GM19455 (cell line): ENCODE measurements around the gene SPACDR.
"Not testable (repeated sequence)": the region's sequence is repeated elsewhere in the genome, so short reads cannot be mapped to it uniquely, and the experiment has no call there.

Experiments used
- ATAC-seq: cut with Tn5 transposase; IDR thresholded peaks from one replicate; pipeline ENCODE4 v1.9.1; 2021; ENCODE audit not compliant: unreplicated experiment

SPACDR gene, protein sequence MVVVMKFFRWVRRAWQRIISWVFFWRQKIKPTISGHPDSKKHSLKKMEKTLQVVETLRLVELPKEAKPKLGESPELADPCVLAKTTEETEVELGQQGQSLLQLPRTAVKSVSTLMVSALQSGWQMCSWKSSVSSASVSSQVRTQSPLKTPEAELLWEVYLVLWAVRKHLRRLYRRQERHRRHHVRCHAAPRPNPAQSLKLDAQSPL

DNA sequence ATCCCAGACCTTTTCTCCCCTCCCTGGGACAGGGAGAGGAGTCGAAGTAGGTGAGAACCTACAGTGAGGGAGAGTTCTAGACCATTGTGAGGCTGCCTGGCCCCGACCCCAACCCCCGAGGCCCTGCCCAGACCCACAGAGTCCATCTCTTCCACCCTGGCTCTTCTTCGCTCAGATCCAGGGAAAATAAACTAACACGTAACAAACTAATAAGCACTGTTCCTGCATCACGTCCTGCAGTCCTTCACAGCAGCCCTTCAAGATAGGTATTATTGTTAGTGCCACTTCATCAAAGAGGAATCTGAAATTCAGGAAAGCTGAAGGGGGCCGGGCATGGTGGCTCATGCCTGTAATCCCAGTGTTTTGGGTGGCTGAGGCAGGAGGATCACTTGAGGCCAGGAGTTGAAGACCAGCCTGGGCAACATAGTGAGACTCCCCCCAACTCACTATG is at the start of gene SPACDR:
TSS of gene SPACDR (minus strand) at position 51 of the 451 bp plus-strand sequence. CDS start 235 bp downstream, outside the sequence.
- ATAC-seq: no peak

DNA sequence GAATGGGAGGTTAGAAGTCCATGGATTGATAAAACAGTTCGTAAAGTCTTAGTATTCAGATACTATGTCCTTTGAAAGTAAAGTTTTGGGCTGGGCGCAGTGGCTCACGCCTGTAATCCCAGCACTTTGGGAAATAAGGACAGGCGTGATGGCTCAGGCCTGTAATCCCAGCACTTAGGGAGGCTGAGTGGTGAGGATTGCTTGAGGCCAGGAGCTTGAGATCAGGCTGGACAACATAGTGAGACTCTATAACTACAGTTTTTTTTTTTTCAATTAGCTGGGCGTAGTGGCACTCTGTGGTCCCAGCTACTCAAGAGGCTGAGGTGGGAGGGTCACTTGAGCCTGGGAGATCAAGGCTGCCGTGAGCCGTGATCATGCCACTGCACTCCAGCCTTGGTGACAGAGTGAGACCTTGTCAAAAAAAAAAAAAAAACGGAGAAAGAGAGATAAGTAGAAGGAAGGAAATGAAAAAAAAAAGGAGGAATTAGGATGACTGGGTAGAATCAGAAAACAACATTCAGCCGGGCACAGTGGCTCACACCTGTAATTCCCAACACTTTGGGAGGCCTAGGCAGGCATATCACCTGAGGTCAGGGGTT is 49.3 kb upstream of the SPACDR start:
- ATAC-seq: no peak

DNA sequence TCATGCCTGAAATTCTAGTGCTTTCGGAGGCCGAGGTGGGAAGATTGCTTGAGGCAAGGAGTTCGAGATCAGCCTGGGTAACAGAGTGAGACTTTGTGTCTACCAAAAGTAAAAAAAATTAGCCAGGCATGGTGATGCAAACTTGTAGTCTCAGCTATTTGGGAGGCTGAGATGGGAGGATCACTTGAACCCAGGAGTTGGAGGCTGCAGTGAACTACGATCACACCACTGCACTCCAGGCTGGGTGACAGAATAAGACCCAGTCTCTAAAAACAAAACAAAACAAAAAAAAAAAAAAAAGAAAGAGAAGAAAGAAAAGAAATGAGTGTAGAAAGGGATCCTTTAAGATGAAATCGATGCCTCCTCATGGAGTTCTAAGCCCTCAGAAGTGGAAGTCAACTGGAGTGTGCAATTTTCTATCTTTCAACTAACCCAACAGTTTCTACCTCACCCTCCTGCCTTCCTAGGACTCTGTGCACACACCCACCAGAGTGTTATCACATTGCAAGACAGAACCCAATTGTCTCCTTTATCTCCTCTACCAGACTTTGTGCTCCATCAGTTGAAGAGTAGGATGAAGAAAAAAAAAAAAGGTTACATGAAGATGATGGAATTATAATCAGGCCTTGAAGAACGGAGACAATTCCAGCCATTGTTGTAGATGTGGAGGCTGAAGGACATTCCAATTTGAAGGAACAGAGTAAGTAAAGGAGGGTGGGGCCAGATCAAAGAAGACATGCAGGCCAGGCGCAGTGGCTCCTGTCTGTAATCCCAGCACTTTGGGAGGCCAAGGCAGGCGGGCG is 46.6 kb upstream of the SPACDR start:
- no peak for ATAC-seq

DNA sequence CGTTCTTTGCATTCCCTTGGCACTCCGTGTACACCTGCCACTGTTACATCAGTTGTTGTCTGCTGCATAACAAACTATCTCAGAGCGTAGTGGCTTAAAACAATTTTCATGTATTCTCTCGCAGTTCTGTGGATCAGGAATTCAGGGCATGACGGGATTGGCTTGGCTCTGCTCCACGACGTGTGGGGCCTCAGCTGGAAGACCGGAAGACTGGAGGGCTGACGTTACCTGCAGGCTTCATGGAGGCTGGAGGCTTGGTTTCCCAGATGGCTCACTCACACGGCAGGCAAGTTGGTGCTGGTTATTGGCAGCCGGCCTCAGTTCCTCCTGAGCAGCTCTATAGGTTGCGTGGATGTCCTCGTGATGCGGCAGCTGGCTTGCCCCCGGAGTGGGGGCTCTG is 45.2 kb upstream of the SPACDR start:
- no peak for ATAC-seq

DNA sequence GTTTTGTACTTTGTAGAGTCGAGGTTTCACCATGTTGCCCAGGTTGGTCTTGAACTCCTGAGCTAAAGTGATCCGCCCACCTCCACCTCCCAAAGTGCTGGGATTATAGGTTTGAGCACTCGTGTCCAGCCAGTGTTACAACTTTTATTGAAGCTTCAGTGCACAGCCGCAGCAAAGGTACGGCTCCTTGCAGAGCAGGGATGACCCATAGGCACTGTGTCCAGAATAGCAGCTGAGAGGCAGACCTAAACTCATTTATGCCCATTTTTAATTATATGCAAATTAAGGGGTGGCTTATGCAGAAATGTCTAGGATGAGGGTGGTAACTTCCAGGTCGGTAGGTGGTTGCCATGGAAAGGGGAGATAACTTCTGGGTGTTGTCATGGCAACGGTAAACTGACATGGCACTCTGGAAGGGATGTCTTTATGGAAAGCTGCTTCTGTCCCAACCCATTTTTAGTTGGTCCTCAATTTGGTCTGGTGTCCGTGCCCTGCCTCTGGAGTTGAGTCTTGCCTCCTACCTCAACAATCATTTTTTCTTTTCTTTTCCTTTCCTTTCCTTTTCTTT is 42.4 kb upstream of the SPACDR start:
- no peak for ATAC-seq

DNA sequence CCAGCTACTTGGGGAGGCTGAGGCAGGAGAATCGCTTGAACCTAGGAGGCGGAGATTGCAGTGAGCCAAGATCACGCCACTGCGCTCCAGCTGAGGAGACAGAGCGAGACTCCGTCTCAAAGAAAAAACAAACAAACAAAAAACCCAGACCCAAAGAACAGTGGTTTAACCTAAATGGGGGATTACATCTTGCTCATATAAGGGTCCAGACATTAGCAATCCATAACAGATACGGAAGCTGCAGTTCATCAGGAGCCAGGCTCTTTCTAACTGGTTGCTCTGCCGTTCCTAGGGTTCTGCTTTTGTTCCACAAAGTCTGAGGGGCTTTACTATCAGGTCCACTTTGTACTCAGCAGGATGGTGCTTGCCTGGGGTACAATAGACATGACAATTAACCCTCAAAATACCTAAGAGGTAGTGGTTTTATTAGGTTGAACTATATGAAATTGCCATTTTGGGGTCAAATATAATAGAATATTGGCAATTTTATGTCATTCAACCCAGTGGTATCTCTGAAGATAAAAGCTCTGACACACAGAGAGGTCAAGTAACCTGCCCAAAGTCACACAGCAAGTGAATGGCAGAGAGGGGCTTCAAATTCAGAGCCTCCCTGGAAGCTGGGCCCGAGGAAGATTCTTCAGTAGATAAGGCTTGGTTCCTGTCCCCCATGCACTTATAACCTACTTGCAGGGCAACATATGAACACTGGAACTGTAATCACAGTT is 41.0 kb upstream of the SPACDR start:
- ATAC-seq: no peak

DNA sequence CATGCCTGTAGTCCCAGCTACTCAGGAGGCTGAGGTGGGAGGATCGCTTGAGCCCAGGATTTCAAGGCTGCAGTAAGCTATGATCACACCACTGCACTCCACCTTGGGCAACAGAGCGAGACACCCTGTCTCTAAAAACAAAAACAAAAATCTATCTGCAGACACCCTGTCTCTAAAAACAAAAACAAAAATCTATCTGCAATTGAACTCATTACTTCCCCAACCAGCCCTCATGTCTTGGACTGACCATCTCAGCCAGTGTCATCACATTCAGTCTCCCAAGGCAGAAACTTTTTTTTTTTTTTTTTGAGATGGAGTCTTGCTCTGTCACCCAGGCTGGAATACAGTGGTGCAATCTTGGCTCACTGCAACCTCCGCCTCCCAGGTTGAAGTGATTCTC is 40.0 kb upstream of the SPACDR start:
- ATAC-seq: not testable (repeated sequence)

DNA sequence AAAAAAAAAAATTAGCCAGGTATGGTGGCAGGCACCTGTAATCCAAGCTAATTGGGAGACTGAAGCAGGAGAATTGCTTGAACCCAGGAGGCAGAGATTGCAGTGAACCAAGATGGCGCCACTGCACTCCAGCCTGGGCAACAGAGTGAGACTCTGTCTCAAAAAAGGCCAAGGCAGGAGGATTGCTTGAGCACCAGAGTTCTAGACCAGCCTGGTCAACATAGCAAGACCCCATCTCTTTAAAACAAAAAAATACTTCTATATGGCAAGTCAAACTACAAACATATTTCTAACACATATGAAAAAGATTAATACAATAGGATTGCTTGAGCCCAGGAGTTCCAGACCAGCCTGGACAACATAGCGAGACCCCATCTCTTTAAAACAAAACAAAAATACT is 36.7 kb upstream of the SPACDR start:
- not testable (repeated sequence) for ATAC-seq

DNA sequence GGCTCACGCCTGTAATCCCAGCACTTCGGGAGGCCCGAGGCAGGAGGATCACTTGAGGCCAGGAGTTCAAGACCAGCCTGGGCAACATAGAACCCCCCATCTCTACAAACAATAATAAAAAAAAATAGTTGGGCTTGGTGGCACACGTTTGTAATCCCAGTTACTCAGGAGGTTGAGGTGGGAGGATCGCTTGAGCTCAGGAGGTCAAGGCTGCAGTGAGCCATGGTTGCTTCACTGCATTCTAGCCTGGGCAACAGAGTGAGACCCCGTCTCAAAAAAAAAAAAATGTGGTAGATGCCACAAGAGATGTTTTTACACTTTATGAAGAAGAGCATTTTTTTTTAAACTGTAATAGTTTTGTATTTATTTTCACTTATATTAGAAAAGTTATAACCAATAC is 32.4 kb upstream of the SPACDR start:
- no peak for ATAC-seq

DNA sequence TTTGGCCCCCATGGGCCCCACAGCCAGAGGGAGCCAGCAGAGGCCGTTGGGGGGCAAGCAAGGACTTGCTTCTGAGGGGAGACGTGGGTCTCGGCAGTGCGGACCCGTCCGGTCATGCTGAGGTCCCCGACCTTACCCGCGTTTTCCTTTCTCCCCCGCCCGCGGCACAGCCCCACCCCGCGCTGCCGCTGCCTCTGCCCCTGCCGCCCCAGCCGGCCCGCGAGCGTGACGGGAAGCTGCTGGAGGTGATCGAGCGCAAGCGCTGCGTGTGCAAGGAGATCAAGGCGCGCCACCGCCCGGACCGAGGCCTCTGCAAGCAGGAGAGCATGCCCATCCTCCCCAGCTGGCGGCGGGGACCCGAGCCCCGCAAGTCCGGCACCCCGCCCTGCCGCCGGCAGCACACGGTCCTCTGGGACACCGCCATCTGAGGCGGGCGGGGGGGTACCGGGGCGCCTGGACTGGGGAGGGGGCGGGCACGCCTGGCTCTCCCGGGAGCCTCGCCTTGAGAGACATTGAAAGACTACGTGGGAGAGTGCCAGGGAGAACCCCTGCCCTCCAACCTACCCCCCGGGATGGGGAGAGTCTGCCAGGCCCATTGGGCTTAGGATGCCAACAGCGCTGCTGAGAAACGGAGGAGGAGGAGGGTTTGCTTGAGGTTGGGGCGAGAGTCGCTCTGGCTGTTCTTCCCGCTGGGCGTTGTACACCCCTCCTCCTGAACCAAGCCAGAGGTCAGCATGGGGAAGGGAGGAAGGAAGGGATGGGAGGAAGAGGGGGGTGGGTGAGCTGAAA is 29.6 kb upstream of the SPACDR start:
- ATAC-seq: no peak

DNA sequence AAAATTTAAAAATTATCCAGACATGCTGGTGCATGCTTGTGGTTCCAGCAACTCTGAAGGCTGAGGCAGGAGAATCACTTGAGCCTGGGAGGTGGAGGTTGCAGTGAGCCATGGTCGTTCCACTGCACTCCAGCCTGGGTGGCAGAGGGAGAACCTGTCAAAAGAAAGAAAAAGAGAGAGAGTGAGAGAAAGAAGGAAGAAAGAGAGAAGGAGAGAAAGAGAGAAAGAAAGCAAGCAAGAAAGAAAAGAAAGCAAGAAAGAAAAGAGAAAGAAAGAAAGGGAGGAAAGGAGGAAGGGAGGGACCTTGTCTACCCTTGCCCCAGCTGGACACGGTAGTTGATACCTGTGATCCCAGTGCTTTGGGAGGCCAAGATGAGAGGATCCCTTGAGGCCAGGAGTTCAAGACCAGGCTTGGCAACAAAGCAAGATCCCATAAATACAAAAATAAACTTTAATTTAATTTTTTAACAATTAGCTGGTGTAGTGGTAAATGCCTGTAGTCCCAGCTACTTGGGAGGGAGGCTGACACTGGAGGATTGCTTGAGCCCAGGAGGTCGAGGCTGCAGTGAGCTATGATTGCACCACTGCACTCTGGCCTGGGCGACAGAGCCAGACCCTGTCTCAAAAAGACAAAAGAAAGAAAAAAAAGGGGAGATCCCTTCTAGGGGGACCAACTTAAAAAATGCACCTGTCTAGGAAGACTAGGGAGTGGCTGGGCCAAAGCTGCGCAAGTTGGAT is 28.8 kb upstream of the SPACDR start:
- no peak for ATAC-seq

DNA sequence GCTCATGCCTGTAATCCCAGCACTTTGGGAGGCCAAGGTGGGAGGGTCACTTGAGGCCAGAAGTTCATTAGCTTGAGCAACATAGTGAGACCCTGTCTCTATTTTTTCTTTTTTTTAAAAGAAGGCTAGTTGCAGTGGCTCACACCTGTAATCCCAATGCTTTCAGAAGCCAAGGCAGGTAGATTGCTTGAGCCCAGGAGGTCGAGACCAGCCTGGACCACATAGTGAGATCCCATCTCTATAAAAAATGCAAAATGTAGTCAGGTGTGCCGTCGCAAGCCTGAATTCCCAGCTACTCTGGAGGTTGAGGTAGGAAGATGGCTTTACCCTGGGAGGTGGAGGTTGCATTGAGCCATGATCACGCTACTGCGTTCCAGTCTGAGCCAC is 27.1 kb upstream of the SPACDR start:
- no peak for ATAC-seq

DNA sequence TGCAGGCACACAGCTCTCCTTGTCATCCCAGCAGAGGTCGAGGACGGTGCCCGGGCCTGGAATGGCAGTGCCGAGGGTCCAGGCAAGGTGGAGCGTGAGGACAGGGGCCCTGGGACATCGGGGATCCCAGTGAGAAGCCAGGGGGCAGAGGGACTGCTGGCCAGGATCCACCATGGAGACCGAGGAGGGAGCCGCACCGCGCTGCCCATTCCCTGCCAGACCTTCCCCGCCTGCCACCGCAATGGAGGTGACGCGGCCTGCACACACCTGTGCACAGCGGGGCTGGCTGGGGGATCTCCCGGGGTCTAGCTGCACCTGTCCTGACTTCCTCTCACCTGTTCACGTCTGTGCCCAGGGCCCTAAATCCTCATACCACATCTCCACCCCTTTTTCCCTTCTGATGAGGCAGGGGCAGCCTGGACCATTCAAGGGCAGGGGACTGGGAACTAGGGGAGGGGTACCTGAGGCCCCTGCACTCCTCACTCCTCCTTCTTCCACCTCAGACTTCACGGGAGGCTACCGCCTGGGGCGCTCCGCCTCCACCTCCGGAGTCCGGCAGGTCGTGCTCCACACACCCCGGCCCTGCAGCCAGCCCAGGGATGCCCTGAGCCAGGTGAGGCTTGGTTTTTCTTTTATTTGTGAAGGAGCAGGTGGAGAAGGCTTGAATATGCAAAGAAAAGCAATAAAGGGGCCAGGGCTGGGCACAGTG is 26.6 kb upstream of the SPACDR start:
- no peak for ATAC-seq

DNA sequence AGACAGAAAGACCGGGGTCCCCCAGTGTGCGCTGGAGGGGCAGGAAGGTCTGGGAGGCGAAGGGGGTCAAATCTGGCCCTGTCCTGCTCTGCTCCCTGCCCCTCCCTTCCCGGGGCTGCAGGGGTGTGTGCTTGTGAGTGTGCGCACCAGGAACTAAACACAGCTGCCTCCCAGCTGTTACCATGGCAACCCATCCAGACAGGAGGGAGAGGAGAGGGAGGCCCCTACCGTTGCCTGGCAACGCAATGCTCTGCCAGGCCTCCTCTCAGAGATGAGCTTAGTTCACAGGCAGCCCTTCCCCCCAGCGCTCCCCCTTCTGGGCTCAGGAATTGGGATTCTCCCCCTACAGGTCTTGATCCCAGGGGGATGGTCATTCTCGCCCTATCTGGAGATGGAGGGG is 25.8 kb upstream of the SPACDR start:
- ATAC-seq: no peak

DNA sequence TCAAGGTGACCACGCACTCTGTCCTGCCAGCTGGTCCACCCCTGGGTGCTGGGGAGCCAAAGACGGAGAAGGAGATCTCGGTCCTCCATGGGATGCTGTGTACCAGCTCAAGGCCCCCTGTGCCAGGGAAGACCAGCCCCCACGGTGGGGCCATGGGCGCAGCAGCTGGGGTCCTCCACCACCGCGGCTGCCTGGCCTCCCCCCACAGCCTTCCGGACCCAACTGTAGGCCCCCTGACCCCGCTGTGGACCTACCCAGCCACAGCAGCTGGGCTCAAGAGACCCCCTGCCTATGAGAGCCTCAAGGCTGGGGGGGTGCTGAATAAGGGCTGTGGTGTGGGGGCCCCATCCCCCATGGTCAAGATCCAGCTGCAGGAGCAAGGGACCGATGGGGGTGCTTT is 25.1 kb upstream of the SPACDR start:
- no peak for ATAC-seq

DNA sequence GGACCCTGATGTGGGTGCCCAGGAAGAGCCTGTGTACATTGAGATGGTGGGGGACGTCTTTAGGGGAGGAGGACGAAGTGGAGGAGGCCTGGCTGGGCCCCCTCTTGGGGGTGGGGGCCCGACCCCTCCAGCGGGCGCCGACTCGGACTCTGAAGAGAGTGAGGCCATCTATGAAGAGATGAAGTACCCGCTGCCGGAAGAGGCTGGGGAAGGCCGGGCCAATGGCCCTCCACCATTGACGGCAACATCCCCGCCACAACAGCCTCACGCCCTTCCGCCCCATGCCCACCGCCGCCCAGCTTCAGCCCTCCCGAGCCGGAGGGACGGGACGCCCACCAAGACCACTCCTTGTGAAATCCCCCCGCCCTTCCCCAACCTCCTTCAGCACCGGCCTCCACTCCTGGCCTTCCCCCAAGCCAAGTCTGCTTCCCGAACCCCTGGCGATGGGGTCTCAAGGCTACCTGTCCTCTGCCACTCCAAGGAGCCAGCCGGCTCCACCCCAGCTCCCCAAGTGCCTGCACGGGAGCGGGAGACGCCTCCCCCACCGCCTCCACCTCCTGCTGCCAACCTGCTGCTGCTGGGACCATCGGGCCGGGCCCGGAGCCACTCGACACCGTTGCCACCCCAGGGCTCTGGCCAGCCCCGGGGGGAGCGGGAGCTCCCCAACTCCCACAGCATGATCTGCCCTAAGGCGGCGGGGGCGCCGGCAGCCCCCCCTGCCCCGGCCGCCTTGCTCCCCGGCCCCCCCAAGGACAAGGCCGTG is 24.5 kb upstream of the SPACDR start:
- ATAC-seq: no peak

DNA sequence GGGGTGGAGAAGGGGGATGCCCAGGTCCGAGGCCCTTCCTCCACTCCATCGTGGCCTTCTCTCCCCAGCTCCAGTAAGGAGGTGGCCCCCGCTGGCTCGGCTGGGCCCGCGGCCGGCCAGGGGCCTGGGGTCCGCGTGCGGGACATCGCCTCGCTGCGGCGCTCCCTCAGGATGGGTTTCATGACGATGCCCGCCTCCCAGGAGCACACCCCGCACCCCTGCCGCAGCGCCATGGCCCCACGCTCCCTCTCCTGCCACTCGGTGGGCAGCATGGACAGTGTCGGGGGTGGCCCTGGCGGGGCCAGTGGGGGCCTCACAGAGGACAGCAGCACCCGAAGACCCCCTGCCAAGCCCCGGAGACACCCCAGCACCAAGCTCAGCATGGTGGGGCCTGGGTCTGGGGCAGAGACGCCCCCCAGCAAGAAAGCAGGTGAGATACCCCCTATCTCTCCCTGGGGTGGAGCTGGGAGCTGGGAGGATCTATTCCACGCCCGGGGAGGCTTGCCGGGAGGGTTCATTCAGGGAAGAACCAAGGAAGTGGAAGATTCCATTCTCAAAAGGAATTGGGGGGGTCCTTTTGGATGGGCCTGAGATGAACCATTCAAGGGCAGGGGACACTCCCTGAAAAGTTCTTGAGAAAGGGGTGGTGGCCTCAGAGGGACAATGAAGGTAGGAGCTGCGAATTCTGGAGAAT is 22.8 kb upstream of the SPACDR start:
- no peak for ATAC-seq

DNA sequence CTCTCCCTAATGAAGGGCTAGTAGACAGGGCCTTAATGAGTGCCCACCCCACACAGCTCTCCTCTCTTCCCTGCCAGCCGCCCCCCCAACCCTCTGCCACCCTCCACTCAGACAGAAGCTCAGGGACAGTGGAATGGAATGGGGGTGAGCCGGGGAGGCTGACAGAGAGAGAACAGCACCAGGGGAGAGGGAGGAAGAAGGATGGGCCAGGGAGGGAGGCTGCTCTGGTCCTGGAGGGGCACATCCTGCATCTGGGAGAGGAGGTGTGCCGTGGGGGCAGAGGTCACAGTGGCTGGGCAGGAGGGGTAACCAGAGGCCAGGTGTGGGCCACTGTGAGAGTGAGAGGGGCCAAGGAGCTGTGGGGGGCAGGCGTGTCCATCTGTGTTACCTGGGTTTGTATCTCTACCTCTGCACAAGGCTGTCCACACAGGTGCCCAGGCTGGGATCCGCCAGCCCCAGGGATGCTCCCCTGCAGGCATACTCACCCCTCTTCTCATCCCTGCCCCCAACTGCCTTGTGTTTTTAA is 22.1 kb upstream of the SPACDR start:
- ATAC-seq: no peak
